OCI-LY7 (cell line): ENCODE measurements around the gene TEX101.

Experiments
- EZH2phosphoT487 ChIP-seq: fragments of 200-600 bp; sonication (generic); IDR thresholded peaks from 2 replicates; pipeline ENCODE4 v1.6.1; 2018; ENCODE audit warnings: low read depth, borderline replicate concordance, mild to moderate bottlenecking, mixed run types, antibody characterized with exemption, low read length, moderate library complexity, mixed read lengths
- TF ChIP-seq, protein P1 (sequence below): fragments of 200-600 bp; sonication (generic); conservative IDR thresholded peaks from 2 replicates; pipeline ENCODE4 v1.5.1; 2014; ENCODE audit warnings: mild to moderate bottlenecking, antibody characterized with exemption, low read length, moderate library complexity, mixed read lengths

DNA sequence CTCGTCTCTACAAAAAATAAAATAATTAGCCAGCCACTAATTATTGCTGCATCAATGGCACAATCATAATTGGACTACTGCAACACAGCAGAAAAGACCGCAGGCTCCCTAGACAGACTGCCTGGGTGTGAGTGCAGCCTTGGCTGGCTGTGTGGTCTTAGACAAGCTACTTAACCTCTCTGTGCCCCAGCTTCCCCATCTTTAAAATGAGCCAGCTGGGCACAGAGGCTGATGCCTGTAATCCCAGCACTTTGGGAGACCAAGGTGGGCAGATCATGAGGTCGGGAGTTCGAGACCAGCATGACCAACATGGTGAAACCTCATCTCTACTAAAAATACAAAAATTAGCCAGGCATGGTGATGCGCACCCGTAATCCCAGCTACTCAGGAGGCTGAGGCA is 19.0 kb downstream of the TEX101 start:
- TF ChIP-seq, protein P1, sequence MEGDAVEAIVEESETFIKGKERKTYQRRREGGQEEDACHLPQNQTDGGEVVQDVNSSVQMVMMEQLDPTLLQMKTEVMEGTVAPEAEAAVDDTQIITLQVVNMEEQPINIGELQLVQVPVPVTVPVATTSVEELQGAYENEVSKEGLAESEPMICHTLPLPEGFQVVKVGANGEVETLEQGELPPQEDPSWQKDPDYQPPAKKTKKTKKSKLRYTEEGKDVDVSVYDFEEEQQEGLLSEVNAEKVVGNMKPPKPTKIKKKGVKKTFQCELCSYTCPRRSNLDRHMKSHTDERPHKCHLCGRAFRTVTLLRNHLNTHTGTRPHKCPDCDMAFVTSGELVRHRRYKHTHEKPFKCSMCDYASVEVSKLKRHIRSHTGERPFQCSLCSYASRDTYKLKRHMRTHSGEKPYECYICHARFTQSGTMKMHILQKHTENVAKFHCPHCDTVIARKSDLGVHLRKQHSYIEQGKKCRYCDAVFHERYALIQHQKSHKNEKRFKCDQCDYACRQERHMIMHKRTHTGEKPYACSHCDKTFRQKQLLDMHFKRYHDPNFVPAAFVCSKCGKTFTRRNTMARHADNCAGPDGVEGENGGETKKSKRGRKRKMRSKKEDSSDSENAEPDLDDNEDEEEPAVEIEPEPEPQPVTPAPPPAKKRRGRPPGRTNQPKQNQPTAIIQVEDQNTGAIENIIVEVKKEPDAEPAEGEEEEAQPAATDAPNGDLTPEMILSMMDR = no peak
- TF ChIP-seq EZH2phosphoT487 = no peak
